Measurements from ENCODE around the gene ART3.

ART3 gene

GRCh38 chr4:76120199-76120598 lies 45.7 kb downstream of the ART3 start:
- no peak for DNase-seq (ENCODE audit: low read depth)
- no peak overlapping the region for H3K4me3 ChIP-seq (ENCODE audit: low read length)
- TF ChIP-seq CTCF (conservative IDR thresholded peaks at IDR 0.05; ENCODE audit: low read depth, low read length) = no peak

GRCh38 chr4:76125816-76126215 lies 51.3 kb downstream of the ART3 start:
- DNase-seq (ENCODE audit: low read depth) = no peak

GRCh38 chr4:76127754-76128153 lies 53.2 kb downstream of the ART3 start:
- no peak overlapping the region for H3K4me3 ChIP-seq (ENCODE audit: low read length)
- no peak for DNase-seq (ENCODE audit: low read depth)
- TF ChIP-seq CTCF (conservative IDR thresholded peaks at IDR 0.05; ENCODE audit: low read depth, low read length) = no peak

More at GRCh38 chr4:76125816-76126215, 51.3 kb downstream of the ART3 start:
- H3K4me3 ChIP-seq (ENCODE audit: low read length) = no peak overlapping the region
- no peak for TF ChIP-seq CTCF (conservative IDR thresholded peaks at IDR 0.05; ENCODE audit: low read depth, low read length)

GRCh38 chr4:76141241-76141640 lies 66.7 kb downstream of the ART3 start:
- DNase-seq (ENCODE audit: low read depth) = no peak
- H3K4me3 ChIP-seq (ENCODE audit: low read length) = no peak overlapping the region
- no peak for TF ChIP-seq CTCF (conservative IDR thresholded peaks at IDR 0.05; ENCODE audit: low read depth, low read length)

GRCh38 chr4:76144546-76144945 lies 70.0 kb downstream of the ART3 start:
- no peak for TF ChIP-seq CTCF (conservative IDR thresholded peaks at IDR 0.05; ENCODE audit: low read depth, low read length)
- H3K4me3 ChIP-seq (ENCODE audit: low read length) = no peak overlapping the region
- no peak for DNase-seq (ENCODE audit: low read depth)

- TF ChIP-seq CTCF (conservative IDR thresholded peaks at IDR 0.05; ENCODE audit: low read depth, low read length) = no peak
- DNase-seq (ENCODE audit: low read depth) = peak; percentile 22
- H3K4me3 ChIP-seq (ENCODE audit: low read length) = peak overlapping the region; percentile 88
Measured at GRCh38 chr4:76147454-76148141, 73.1 kb downstream of the ART3 start.

- no peak for TF ChIP-seq CTCF (conservative IDR thresholded peaks at IDR 0.05; ENCODE audit: low read depth, low read length)
- H3K4me3 ChIP-seq (ENCODE audit: low read length) = peak within 1 kb of the TSS; percentile 88
- DNase-seq (ENCODE audit: low read depth) = peak; percentile 81
Measured at GRCh38 chr4:76148142-76148865, 73.8 kb downstream of the ART3 start, which contains the start of gene NUP54. NUP54 (minus strand) TSS chr4:76148397; CDS start chr4:76148374, 23 bp downstream.

Data from retinal pigment epithelial cell (primary cell).